CD14-positive monocyte (primary cell): ENCODE results near the gene TCF4. TPM values are rescaled to one million over a fixed set of nuclear protein-coding genes. Genes with fewer than 3 reads are reported as not detected.

Experiments used
- DNase-seq, 3 donors: peaks; one replicate each; pipeline ENCODE4 v3.0.0-alpha.2; 2011 to 2022
- H2AFZ ChIP-seq: 2 replicates; pipeline ENCODE4 v1.6.0; 2012; ENCODE audit warnings: mild to moderate bottlenecking, low read depth, low read length, inconsistent platforms; ENCODE audit not compliant: insufficient read depth, poor library complexity, severe bottlenecking
- H3K27ac ChIP-seq, 2 donors: 1 replicate in 1 of 2; 2 replicates in 1 of 2; pipeline ENCODE4 v1.5.1; 2012 to 2013; ENCODE audit warnings: low read length in 2 of 2, control low read depth in 1 of 2, inconsistent platforms in 1 of 2, low read depth in 1 of 2, mild to moderate bottlenecking in 1 of 2
- H3K27me3 ChIP-seq, 2 donors: one replicate each; pipeline versions ENCODE4 v1.6.0 to v1.6.1; 2011 to 2013; ENCODE audit warnings: low read length in 2 of 2; ENCODE audit not compliant: control insufficient read depth in 2 of 2, insufficient read depth in 2 of 2
- H3K36me3 ChIP-seq, 2 donors: replicated peaks in 1 of 2; 1 replicate in 1 of 2; 2 replicates in 1 of 2; pipeline versions ENCODE4 v1.5.1 to v1.6.1; 2012 to 2013; ENCODE audit warnings: low read length in 2 of 2, control low read depth in 1 of 2, inconsistent platforms in 1 of 2, mild to moderate bottlenecking in 1 of 2; ENCODE audit not compliant: insufficient read depth in 2 of 2, control insufficient read depth in 1 of 2
- H3K4me1 ChIP-seq, 2 donors: 1 replicate in 1 of 2; 2 replicates in 1 of 2; pipeline versions ENCODE4 v1.5.1 to v1.6.1; 2012 to 2013; ENCODE audit warnings: low read length in 2 of 2, control low read depth in 1 of 2, inconsistent platforms in 1 of 2, mild to moderate bottlenecking in 1 of 2, moderate library complexity in 1 of 2; ENCODE audit not compliant: insufficient read depth in 2 of 2, control insufficient read depth in 1 of 2
- H3K4me2 ChIP-seq: replicated peaks from 2 replicates; pipeline ENCODE3; 2012; ENCODE audit warnings: low read length, moderate library complexity, mild to moderate bottlenecking; ENCODE audit not compliant: poor library complexity, severe bottlenecking; ENCODE audit errors: extremely low read depth
- H3K4me3 ChIP-seq, 3 experiments: fragments of 200-600 bp in 1 of 3; sonication (generic) in 1 of 3; replicated peaks in 1 of 3; 1 replicate in 2 of 3; 2 replicates in 1 of 3; pipeline ENCODE4 v1.5.1; 2011 to 2013; ENCODE audit warnings: low read length in 3 of 3, mild to moderate bottlenecking in 3 of 3, control low read depth in 2 of 3, low read depth in 2 of 3, inconsistent platforms in 1 of 3, moderate library complexity in 1 of 3
- H3K79me2 ChIP-seq: 2 replicates; pipeline ENCODE4 v1.6.0; 2012; ENCODE audit warnings: mild to moderate bottlenecking, control low read depth, inconsistent platforms, low read length, moderate library complexity; ENCODE audit not compliant: insufficient read depth
- H3K9ac ChIP-seq: 2 replicates; pipeline ENCODE4 v1.6.0; 2017; ENCODE audit warnings: low read length, mild to moderate bottlenecking; ENCODE audit not compliant: insufficient read depth, poor library complexity, severe bottlenecking
- H3K9me3 ChIP-seq, 2 donors: replicated peaks in 1 of 2; 1 replicate in 1 of 2; 2 replicates in 1 of 2; pipeline versions ENCODE4 v1.5.1 to v1.6.1; 2012 to 2013; ENCODE audit warnings: low read length in 2 of 2, control low read depth in 1 of 2; ENCODE audit not compliant: control insufficient read depth in 1 of 2, insufficient read depth in 1 of 2
- H4K20me1 ChIP-seq: 2 replicates; pipeline ENCODE4 v1.6.0; 2012; ENCODE audit warnings: mild to moderate bottlenecking, low read length, control low read depth, moderate library complexity; ENCODE audit not compliant: insufficient read depth
- H3K27ac Mint-ChIP-seq, 7 donors: one replicate each; pipeline ENCODE4 v1.8.0; 2020; ENCODE audit warnings: mild to moderate bottlenecking in 7 of 7, mixed read lengths in 7 of 7, moderate library complexity in 6 of 7, inconsistent platforms in 2 of 7
- H3K27me3 Mint-ChIP-seq, 3 donors: one replicate each; pipeline ENCODE4 v1.8.0; 2021 to 2022; ENCODE audit warnings: low read depth in 3 of 3, mild to moderate bottlenecking in 3 of 3, mixed read lengths in 3 of 3, moderate library complexity in 3 of 3, inconsistent platforms in 1 of 3
- H3K36me3 Mint-ChIP-seq, 2 donors: one replicate each; pipeline ENCODE4 v1.8.0; 2020; ENCODE audit warnings: mixed read lengths in 2 of 2, inconsistent platforms in 1 of 2, mild to moderate bottlenecking in 1 of 2
- H3K4me1 Mint-ChIP-seq: one replicate; pipeline ENCODE4 v1.8.0; 2020; ENCODE audit warnings: mild to moderate bottlenecking, mixed read lengths
- H3K4me3 Mint-ChIP-seq, 2 donors: one replicate each; pipeline ENCODE4 v1.8.0; 2020; ENCODE audit warnings: mild to moderate bottlenecking in 2 of 2, mixed read lengths in 2 of 2, moderate library complexity in 1 of 2
- H3K9me3 Mint-ChIP-seq, 7 donors: one replicate each; pipeline ENCODE4 v1.8.0; 2020 to 2022; ENCODE audit warnings: mixed read lengths in 7 of 7, mild to moderate bottlenecking in 6 of 7, moderate library complexity in 6 of 7, inconsistent platforms in 2 of 7
- CTCF ChIP-seq: fragments of 200-600 bp; IDR thresholded peaks from one replicate; pipeline ENCODE4 v1.8.0; 2022; ENCODE audit warnings: antibody characterized with exemption, mild to moderate bottlenecking
- WGBS: methylation state at CpG from one replicate; pipeline ENCODE4 v1.1.5; 2013; ENCODE audit warnings: missing lambda C conversion rate; ENCODE audit not compliant: insufficient coverage; 5-methylcytosine and 5-hydroxymethylcytosine counted together
- intact Hi-C, 2 donors: fragments of 100-400 bp; cut with micrococcal nuclease; formaldehyde crosslinking; loops; one replicate each; pipeline versions ENCODE4 v1.15.0 to v1.15.1; 2023
- polyA plus RNA-seq, 3 donors: library from polyadenylated mRNA; depleted of rRNA in 1 of 3; unstranded in 2 of 3; stranded (reverse) in 1 of 3; fragments of 300-500 nt in 2 of 3; fragments of >200 nt in 1 of 3; fragmentation: Illumina TruSeq in 2 of 3; gene quantifications; 1 replicate in 2 of 3; 2 replicates in 1 of 3; pipeline ENCODE4 v1.2.3, GENCODE V29; 2012 to 2021

The TCF4 gene
- polyA plus RNA-seq, 3 donors, result 5.9 to 12.9 (median 10.7) TPM

GRCh38 chr18:55302167-55302833 is 285.7 kb downstream of the TCF4 start:
- H2AFZ ChIP-seq, result no peak overlapping the region
- no peak overlapping the region for H3K27ac Mint-ChIP-seq
- WGBS, result 96% methylated on average over 10 of the region's 11 CpGs

GRCh38 chr18:55301824-55302166 is 286.2 kb downstream of the TCF4 start:
- Histone ChIP-seq H3K4me2 (no peak overlapping the region), H3K4me3 (no peak overlapping the region), H3K27ac (no peak overlapping the region), H3K36me3 (no peaks in the 10 kb centered on the region), H3K9ac (no peak overlapping the region), H4K20me1 (no peaks in the 10 kb centered on the region), H2AFZ (no peak overlapping the region), H3K4me1 (no peaks in the 10 kb centered on the region), H3K9me3 (no peaks in the 10 kb centered on the region), H3K79me2 (no peaks in the 10 kb centered on the region), H3K27me3 (no peaks in the 10 kb centered on the region)
- peaks cover 2% of the 10 kb centered on the region for H3K4me1 Mint-ChIP-seq
- no peak overlapping the region for H3K4me3 Mint-ChIP-seq
- intact Hi-C loops, result no loop called here
- H3K27ac Mint-ChIP-seq, result no peak overlapping the region
- no peaks in the 10 kb centered on the region for H3K9me3 Mint-ChIP-seq
- no peak for TF ChIP-seq CTCF
- DNase-seq, result no peak
- H3K36me3 Mint-ChIP-seq, result no peaks in the 10 kb centered on the region
- 94% methylated on average over 3 of the region's 8 CpGs for WGBS
- H3K27me3 Mint-ChIP-seq, result no peaks in the 10 kb centered on the region

More at GRCh38 chr18:55302167-55302833, 285.7 kb downstream of the TCF4 start:
- Mint-ChIP-seq H3K4me3 (no peak overlapping the region), H3K4me1 (peaks cover 2% of the 10 kb centered on the region), H3K9me3 (no peaks in the 10 kb centered on the region), H3K27me3 (no peaks in the 10 kb centered on the region), H3K36me3 (no peaks in the 10 kb centered on the region)
- no peaks in the 10 kb centered on the region for H3K4me1 ChIP-seq
- no peaks in the 10 kb centered on the region for H3K36me3 ChIP-seq
- TF ChIP-seq CTCF, result no peak
- no peaks in the 10 kb centered on the region for H3K79me2 ChIP-seq
- no peak overlapping the region for H3K4me3 ChIP-seq
- no peak overlapping the region for H3K27ac ChIP-seq
- H3K27me3 ChIP-seq, result no peaks in the 10 kb centered on the region
- no peaks in the 10 kb centered on the region for H3K9me3 ChIP-seq
- intact Hi-C loops, result no loop called here
- H3K9ac ChIP-seq, result no peak overlapping the region
- no peak for DNase-seq
- no peak overlapping the region for H3K4me2 ChIP-seq
- no peaks in the 10 kb centered on the region for H4K20me1 ChIP-seq
